OCI-LY3 (cell line): ENCODE data around the gene COBL.

Source experiments
- H2AFZ ChIP-seq: fragments of 200-600, 300-600 bp; shearing (Covaris generic); 2 replicates; pipeline ENCODE4 v1.6.0; 2014; ENCODE audit warnings: antibody characterized with exemption, low read depth, low read length
- H3K27ac ChIP-seq: fragments of 200-600, 300-600 bp; sonication (generic); 2 replicates; pipeline ENCODE4 v1.5.1; 2014; ENCODE audit warnings: mild to moderate bottlenecking, low read length, moderate library complexity, mixed read lengths
- H3K27me3 ChIP-seq: fragments of 200-600, 300-600 bp; sonication (generic); 2 replicates; pipeline ENCODE4 v1.6.1; 2014; ENCODE audit warnings: low read depth, low read length, mixed read lengths
- H3K36me3 ChIP-seq: fragments of 200-600, 300-600 bp; sonication (generic); replicated peaks from 2 replicates; pipeline ENCODE3; 2014; ENCODE audit warnings: low read depth, low read length, mixed read lengths
- H3K4me1 ChIP-seq: fragments of 300-600, 200-600 bp; sonication (generic); 2 replicates; pipeline ENCODE4 v1.6.1; 2014; ENCODE audit warnings: low read length, mixed read lengths
- H3K4me2 ChIP-seq: fragments of 200-600, 300-600 bp; sonication (generic); 2 replicates; pipeline ENCODE4 v1.6.1; 2014; ENCODE audit warnings: low read length, mixed read lengths
- H3K4me3 ChIP-seq: fragments of 300-600, 200-600 bp; sonication (generic); 2 replicates; pipeline ENCODE4 v1.5.1; 2014; ENCODE audit warnings: antibody characterized with exemption, mild to moderate bottlenecking, low read length, moderate library complexity
- H3K79me2 ChIP-seq: fragments of 300-600, 200-600 bp; shearing (Covaris generic); 2 replicates; pipeline ENCODE4 v1.6.1; 2014; ENCODE audit warnings: mild to moderate bottlenecking, low read length, mixed read lengths
- H3K9ac ChIP-seq: fragments of 300-600, 200-600 bp; shearing (Covaris generic); 2 replicates; pipeline ENCODE4 v1.6.0; 2014; ENCODE audit warnings: mild to moderate bottlenecking, low read length, moderate library complexity
- H3K9me3 ChIP-seq: fragments of 200-600, 300-600 bp; shearing (Covaris generic); 2 replicates; pipeline ENCODE4 v1.6.1; 2014; ENCODE audit warnings: low read length, mixed read lengths; ENCODE audit not compliant: insufficient read depth
- H4K20me1 ChIP-seq: fragments of 200-600, 300-600 bp; sonication (generic); 2 replicates; pipeline ENCODE4 v1.6.1; 2016; ENCODE audit warnings: low read length, mixed read lengths; ENCODE audit not compliant: insufficient read depth
- EZH2phosphoT487 ChIP-seq: fragments of 200-600 bp; shearing (Covaris generic); IDR thresholded peaks from 2 replicates; pipeline ENCODE4 v1.6.1; 2018; ENCODE audit warnings: antibody characterized with exemption, mixed run types, low read depth
- TF ChIP-seq, protein P1 (sequence below): fragments of 200-600, 300-600 bp; sonication (generic); IDR thresholded peaks from 2 replicates; pipeline ENCODE4 v1.5.1; 2014; ENCODE audit warnings: antibody characterized with exemption, low read length, low read depth

The COBL gene, protein sequence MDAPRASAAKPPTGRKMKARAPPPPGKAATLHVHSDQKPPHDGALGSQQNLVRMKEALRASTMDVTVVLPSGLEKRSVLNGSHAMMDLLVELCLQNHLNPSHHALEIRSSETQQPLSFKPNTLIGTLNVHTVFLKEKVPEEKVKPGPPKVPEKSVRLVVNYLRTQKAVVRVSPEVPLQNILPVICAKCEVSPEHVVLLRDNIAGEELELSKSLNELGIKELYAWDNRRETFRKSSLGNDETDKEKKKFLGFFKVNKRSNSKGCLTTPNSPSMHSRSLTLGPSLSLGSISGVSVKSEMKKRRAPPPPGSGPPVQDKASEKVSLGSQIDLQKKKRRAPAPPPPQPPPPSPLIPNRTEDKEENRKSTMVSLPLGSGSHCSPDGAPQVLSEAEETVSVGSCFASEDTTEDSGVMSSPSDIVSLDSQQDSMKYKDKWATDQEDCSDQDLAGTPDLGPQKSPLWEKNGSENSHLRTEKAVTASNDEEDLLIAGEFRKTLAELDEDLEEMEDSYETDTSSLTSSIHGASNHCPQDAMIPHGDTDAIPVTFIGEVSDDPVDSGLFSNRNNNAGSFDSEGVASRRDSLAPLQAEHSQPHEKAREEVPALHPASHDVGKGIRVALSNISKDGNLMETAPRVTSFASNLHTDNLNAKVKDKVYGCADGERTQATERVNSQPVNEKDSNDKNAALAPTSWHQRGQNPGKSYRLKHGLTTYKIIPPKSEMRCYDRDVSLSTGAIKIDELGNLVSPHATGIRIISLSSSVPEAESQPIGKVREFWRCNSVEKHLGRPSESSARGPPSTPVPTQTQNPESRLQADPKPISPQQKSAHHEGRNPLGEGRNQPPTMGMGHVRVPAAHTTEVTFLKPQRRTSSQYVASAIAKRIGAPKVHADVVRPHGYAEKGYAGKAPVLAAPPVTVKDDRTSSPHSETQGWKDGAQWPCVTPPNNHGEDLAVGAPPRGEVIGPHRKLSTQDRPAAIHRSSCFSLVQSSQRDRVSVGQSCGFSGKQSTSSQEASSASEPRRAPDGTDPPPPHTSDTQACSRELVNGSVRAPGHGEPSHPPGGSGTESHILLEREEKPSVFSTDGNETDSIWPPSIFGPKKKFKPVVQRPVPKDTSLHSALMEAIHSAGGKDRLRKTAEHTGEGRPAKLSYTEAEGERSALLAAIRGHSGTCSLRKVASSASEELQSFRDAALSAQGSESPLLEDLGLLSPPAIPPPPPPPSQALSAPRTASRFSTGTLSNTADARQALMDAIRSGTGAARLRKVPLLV

DNA sequence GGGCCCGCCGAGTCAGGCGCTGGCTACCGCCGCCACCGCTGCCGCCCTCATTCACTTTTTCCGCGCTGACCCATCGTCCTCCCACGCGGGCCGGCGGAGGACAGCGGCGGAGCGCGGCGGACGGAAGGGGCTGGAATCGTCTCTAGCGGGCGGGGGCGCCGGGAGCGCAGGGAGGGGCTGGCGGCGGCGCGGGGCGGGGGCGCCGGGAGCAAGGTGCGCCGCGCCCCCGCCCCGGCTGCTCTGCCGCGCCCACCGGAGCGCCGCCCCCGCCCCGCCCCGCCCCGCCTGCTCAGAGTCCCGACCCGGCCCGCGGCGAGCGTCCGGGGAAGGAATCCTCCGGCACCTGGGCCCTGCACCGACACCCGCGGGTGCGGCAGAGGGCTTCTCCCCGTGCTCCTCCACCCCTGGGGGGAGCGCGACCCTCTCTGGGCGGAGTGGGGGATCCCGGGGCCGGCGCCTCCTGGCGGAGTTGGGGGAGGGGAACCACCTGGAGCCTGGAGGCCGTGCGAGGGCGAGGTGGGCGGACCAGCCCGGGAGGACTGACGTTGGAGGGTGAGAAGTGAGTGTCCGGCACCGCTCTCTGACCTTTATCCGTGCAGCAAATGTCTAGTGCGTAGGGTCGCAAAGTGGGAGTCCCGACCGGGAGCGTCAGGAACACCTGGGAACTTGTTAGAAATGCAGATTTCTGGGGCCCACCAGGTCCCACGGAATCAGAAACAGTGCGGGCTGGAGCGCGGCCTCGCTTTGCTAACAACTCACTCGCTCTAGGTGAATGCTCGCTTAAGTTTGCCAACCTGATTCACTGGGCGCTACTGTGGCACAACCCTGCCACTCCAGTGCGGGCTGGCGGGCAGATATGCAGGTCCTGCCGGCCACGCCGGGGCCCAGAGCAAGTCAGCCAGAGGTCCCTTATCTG is at the start of gene COBL:
COBL (minus strand) TSS at position 144 of the 916 bp plus-strand sequence. CDS start 176 bp downstream, outside the sequence.
- TF ChIP-seq, protein P1, sequence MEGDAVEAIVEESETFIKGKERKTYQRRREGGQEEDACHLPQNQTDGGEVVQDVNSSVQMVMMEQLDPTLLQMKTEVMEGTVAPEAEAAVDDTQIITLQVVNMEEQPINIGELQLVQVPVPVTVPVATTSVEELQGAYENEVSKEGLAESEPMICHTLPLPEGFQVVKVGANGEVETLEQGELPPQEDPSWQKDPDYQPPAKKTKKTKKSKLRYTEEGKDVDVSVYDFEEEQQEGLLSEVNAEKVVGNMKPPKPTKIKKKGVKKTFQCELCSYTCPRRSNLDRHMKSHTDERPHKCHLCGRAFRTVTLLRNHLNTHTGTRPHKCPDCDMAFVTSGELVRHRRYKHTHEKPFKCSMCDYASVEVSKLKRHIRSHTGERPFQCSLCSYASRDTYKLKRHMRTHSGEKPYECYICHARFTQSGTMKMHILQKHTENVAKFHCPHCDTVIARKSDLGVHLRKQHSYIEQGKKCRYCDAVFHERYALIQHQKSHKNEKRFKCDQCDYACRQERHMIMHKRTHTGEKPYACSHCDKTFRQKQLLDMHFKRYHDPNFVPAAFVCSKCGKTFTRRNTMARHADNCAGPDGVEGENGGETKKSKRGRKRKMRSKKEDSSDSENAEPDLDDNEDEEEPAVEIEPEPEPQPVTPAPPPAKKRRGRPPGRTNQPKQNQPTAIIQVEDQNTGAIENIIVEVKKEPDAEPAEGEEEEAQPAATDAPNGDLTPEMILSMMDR = no peak
- no peak for TF ChIP-seq EZH2phosphoT487
- Histone ChIP-seq H3K9ac (no peak within 1 kb of the TSS), H3K4me3 (no peak within 1 kb of the TSS), H3K27me3 (no peaks in the 10 kb centered on the region), H3K9me3 (no peaks in the 10 kb centered on the region), H3K79me2 (no peaks in the 10 kb centered on the region), H3K4me2 (no peak within 1 kb of the TSS), H3K4me1 (no peaks in the 10 kb centered on the region), H3K27ac (no peak within 1 kb of the TSS), H3K36me3 (no peaks in the 10 kb centered on the region), H2AFZ (no peak within 1 kb of the TSS), H4K20me1 (no peaks in the 10 kb centered on the region)

DNA sequence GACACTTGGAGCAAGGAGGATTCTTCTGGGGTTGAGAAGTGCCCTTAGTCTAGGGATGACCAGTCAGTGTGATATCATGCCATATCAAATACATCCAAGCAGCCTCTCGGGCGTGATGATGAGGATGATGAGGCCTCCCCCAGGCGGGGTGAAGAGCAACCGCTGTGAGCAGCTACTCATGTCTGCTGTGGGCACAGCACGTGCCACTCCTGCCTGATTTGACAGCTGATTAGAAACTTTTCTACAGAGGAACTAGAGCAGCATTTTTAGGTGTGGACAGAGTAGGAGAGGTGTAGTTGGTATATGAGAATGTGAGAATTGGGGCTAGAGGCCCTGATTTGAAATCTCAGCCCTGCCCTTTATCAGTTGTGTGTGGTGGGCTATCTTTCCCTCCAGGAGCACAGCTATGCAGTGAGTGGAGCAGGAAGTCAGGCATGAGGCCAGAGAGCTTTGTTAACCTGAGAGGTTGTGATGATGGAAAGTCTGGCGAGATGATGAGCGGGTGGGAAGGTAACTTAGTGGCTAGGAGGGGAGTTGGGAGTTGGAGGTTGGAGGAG is 49.6 kb upstream of the COBL start:
- Histone ChIP-seq H3K9me3 (no peaks in the 10 kb centered on the region), H2AFZ (no peak overlapping the region), H3K4me3 (no peak overlapping the region), H3K9ac (no peak overlapping the region), H3K27me3 (peaks cover 5% of the 10 kb centered on the region; the same call in 1 of the 2 replicates), H3K4me1 (no peaks in the 10 kb centered on the region), H4K20me1 (no peaks in the 10 kb centered on the region), H3K4me2 (no peak overlapping the region), H3K79me2 (no peaks in the 10 kb centered on the region), H3K27ac (no peak overlapping the region), H3K36me3 (no peaks in the 10 kb centered on the region)
- TF ChIP-seq, protein P1 = no peak
- no peak for TF ChIP-seq EZH2phosphoT487

DNA sequence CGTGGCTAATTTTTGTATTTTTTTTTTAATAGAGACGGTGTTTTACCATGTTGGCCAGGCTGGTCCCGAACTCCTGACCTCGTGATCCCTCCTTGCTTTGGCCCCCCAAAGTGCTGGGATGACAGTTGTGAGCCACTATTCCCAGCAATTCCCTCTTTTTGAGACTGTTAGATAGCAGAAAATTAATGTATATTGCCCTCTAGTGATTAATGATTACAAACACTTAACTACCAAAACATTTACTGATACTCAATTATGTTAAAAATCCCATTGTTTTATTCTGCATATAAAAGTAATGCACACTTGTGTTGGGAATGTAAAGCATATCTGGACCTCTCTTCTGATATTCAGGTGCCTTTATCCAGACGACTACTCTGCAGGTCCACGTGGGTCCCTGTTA is 41.2 kb upstream of the COBL start:
- H3K36me3 ChIP-seq = no peaks in the 10 kb centered on the region
- no peaks in the 10 kb centered on the region for H4K20me1 ChIP-seq
- no peak overlapping the region for H3K9ac ChIP-seq
- H3K27ac ChIP-seq = no peak overlapping the region
- H3K4me2 ChIP-seq = no peak overlapping the region
- H3K27me3 ChIP-seq = peaks cover 12% of the 10 kb centered on the region; the same call in 1 of the 2 replicates
- peaks cover 10% of the 10 kb centered on the region for H3K4me1 ChIP-seq
- no peaks in the 10 kb centered on the region for H3K9me3 ChIP-seq
- H3K4me3 ChIP-seq = no peak overlapping the region
- no peak overlapping the region for H2AFZ ChIP-seq
- no peaks in the 10 kb centered on the region for H3K79me2 ChIP-seq
- TF ChIP-seq, protein P1 = no peak
- no peak for TF ChIP-seq EZH2phosphoT487
